ENCODE results near the gene CLEC11A. TPM values are rescaled to one million over a fixed set of nuclear protein-coding genes. Genes with fewer than 3 reads are reported as not detected.

CLEC11A gene
- total and polyA plus RNA-seq, 2 donors from 2014 or later: 9.6 to 24.5 TPM

Other genes starting within 250 kb of the CLEC11A start
- 184 TPM for gene EMC10, start 246.9 kb upstream of the CLEC11A start, total RNA-seq
- gene EMC10, start 246.9 kb upstream of the CLEC11A start, polyA plus RNA-seq (ENCODE audit: insufficient read depth, low read depth, low replicate concordance): 199 TPM
- 2.0 TPM for gene GARIN5A, start 246.5 kb upstream of the CLEC11A start, total RNA-seq
- gene GARIN5A, start 246.5 kb upstream of the CLEC11A start, polyA plus RNA-seq (ENCODE audit: insufficient read depth, low read depth, low replicate concordance): 9.0 TPM
- gene JOSD2, start 212.2 kb upstream of the CLEC11A start, total RNA-seq: 31.7 TPM
- gene JOSD2, start 212.2 kb upstream of the CLEC11A start, polyA plus RNA-seq (ENCODE audit: insufficient read depth, low read depth, low replicate concordance): 73.7 TPM
- not detected for gene ASPDH, start 209.5 kb upstream of the CLEC11A start, total RNA-seq
- 115 TPM for gene ASPDH, start 209.5 kb upstream of the CLEC11A start, polyA plus RNA-seq (ENCODE audit: insufficient read depth, low read depth, low replicate concordance)
- gene LRRC4B, start 154.9 kb upstream of the CLEC11A start, total RNA-seq: 1.2 TPM
- gene LRRC4B, start 154.9 kb upstream of the CLEC11A start, polyA plus RNA-seq (ENCODE audit: insufficient read depth, low read depth, low replicate concordance): 2.6 TPM
- 0.63 TPM for gene SYT3, start 83.5 kb upstream of the CLEC11A start, total RNA-seq
- gene SYT3, start 83.5 kb upstream of the CLEC11A start, polyA plus RNA-seq (ENCODE audit: insufficient read depth, low read depth, low replicate concordance): 0.54 TPM
- 3.0 TPM for gene C19orf81, start 73.9 kb upstream of the CLEC11A start, total RNA-seq
- 1.6 TPM for gene C19orf81, start 73.9 kb upstream of the CLEC11A start, polyA plus RNA-seq (ENCODE audit: insufficient read depth, low read depth, low replicate concordance)
- gene SHANK1, start 3.6 kb upstream of the CLEC11A start, total RNA-seq: 0.35 TPM
- gene SHANK1, start 3.6 kb upstream of the CLEC11A start, polyA plus RNA-seq (ENCODE audit: insufficient read depth, low read depth, low replicate concordance): 0.24 TPM
- gene GPR32, start 47.1 kb downstream of the CLEC11A start, total RNA-seq: not detected
- gene GPR32, start 47.1 kb downstream of the CLEC11A start, polyA plus RNA-seq (ENCODE audit: insufficient read depth, low read depth, low replicate concordance): not detected
- not detected for gene ACP4, start 67.1 kb downstream of the CLEC11A start, total RNA-seq
- gene ACP4, start 67.1 kb downstream of the CLEC11A start, polyA plus RNA-seq (ENCODE audit: insufficient read depth, low read depth, low replicate concordance): not detected
- gene KLK1, start 100.4 kb downstream of the CLEC11A start, total RNA-seq: 0.41 TPM
- gene KLK1, start 100.4 kb downstream of the CLEC11A start, polyA plus RNA-seq (ENCODE audit: insufficient read depth, low read depth, low replicate concordance): 827 TPM
- not detected for gene KLK15, start 110.2 kb downstream of the CLEC11A start, total RNA-seq
- 2.7 TPM for gene KLK15, start 110.2 kb downstream of the CLEC11A start, polyA plus RNA-seq (ENCODE audit: insufficient read depth, low read depth, low replicate concordance)
- gene KLK3, start 131.6 kb downstream of the CLEC11A start, total RNA-seq: not detected
- gene KLK3, start 131.6 kb downstream of the CLEC11A start, polyA plus RNA-seq (ENCODE audit: insufficient read depth, low read depth, low replicate concordance): 1.6 TPM
- not detected for gene KLK2, start 150.1 kb downstream of the CLEC11A start, total RNA-seq
- not detected for gene KLK2, start 150.1 kb downstream of the CLEC11A start, polyA plus RNA-seq (ENCODE audit: insufficient read depth, low read depth, low replicate concordance)
- gene KLK4, start 188.0 kb downstream of the CLEC11A start, total RNA-seq: not detected
- gene KLK4, start 188.0 kb downstream of the CLEC11A start, polyA plus RNA-seq (ENCODE audit: insufficient read depth, low read depth, low replicate concordance): 1.2 TPM
- 0.88 TPM for gene KLK5, start 229.7 kb downstream of the CLEC11A start, total RNA-seq
- 1.1 TPM for gene KLK5, start 229.7 kb downstream of the CLEC11A start, polyA plus RNA-seq (ENCODE audit: insufficient read depth, low read depth, low replicate concordance)
- gene KLK6, start 246.2 kb downstream of the CLEC11A start, total RNA-seq: 15.0 TPM
- gene KLK6, start 246.2 kb downstream of the CLEC11A start, polyA plus RNA-seq (ENCODE audit: insufficient read depth, low read depth, low replicate concordance): 30.3 TPM